ENCODE results near the gene CEP295NL.

DNA sequence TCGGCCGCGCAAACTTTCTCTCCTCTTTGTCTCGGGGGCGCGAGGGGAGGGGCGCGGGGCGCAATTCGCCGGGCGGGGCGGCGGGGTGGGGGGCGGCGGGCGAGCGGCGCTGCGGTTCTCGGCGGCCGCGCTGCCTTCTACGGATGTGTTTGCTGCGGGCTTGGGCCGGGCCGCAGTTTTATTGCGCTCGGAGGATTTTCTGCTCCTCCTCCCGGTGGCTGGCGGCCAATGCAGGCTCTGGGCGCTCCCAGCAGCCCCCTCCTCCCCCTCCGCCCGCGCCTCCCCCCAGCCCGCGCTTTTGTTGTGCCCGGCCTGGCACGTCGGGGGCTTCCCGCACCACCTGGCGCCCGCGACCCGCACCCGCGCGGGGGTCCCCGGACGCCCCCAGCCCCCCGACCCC, 22.2 kb upstream of the CEP295NL start, which contains the start of gene TIMP2:
- peak in 1 of 2 donors; percentile 55 for TF ChIP-seq POLR2A (IDR thresholded peaks at IDR 0.05)
- TF ChIP-seq POLR2AphosphoS5 (IDR thresholded peaks at IDR 0.05; ENCODE audit: insufficient read depth in 1 of 2, low read depth in 1 of 2), result no peak
- TF ChIP-seq, protein P1, sequence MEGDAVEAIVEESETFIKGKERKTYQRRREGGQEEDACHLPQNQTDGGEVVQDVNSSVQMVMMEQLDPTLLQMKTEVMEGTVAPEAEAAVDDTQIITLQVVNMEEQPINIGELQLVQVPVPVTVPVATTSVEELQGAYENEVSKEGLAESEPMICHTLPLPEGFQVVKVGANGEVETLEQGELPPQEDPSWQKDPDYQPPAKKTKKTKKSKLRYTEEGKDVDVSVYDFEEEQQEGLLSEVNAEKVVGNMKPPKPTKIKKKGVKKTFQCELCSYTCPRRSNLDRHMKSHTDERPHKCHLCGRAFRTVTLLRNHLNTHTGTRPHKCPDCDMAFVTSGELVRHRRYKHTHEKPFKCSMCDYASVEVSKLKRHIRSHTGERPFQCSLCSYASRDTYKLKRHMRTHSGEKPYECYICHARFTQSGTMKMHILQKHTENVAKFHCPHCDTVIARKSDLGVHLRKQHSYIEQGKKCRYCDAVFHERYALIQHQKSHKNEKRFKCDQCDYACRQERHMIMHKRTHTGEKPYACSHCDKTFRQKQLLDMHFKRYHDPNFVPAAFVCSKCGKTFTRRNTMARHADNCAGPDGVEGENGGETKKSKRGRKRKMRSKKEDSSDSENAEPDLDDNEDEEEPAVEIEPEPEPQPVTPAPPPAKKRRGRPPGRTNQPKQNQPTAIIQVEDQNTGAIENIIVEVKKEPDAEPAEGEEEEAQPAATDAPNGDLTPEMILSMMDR (IDR thresholded peaks at IDR 0.05), result no peak

Measured in vagina (tissue), 2 donors.